H9 (cell line): Measurements from ENCODE around the gene TIAM2. TPM values are rescaled to one million over a fixed set of nuclear protein-coding genes. Genes with fewer than 3 reads are reported as not detected.
A peak's percentile ranks its signal among the peaks of the same experiment; 100 is the strongest.

Source experiments
- DNase-seq: peaks from one replicate; pipeline ENCODE4 v3.0.0-alpha.2; 2017
- H2AFZ ChIP-seq: one replicate; pipeline ENCODE4 v1.6.1; 2013; ENCODE audit warnings: mild to moderate bottlenecking, low read length, control low read depth, moderate library complexity
- H2AK5ac ChIP-seq: 2 replicates; pipeline ENCODE4 v1.6.1; 2013; ENCODE audit warnings: low read length, control low read depth, mixed read lengths; ENCODE audit not compliant: insufficient read length
- H2BK120ac ChIP-seq: one replicate; pipeline ENCODE4 v1.6.1; 2013; ENCODE audit warnings: low read depth, mild to moderate bottlenecking, low read length, control low read depth, inconsistent platforms; ENCODE audit not compliant: poor library complexity, severe bottlenecking
- H2BK12ac ChIP-seq: 2 replicates; pipeline ENCODE4 v1.6.1; 2013; ENCODE audit warnings: low read length, control low read depth, mixed read lengths, low read depth; ENCODE audit not compliant: insufficient read length
- H2BK15ac ChIP-seq: 2 replicates; pipeline ENCODE4 v1.6.1; 2013; ENCODE audit warnings: low read depth, low read length, control low read depth
- H2BK20ac ChIP-seq: one replicate; pipeline ENCODE4 v1.6.1; 2013; ENCODE audit warnings: low read depth, mild to moderate bottlenecking, low read length, control low read depth, inconsistent platforms; ENCODE audit not compliant: poor library complexity, severe bottlenecking
- H2BK5ac ChIP-seq: 2 replicates; pipeline ENCODE4 v1.6.1; 2013; ENCODE audit warnings: low read length, control low read depth, mixed read lengths; ENCODE audit not compliant: insufficient read length
- H3K14ac ChIP-seq: 2 replicates; pipeline ENCODE4 v1.6.1; 2013; ENCODE audit warnings: low read length, control low read depth; ENCODE audit not compliant: insufficient read depth
- H3K18ac ChIP-seq: 2 replicates; pipeline ENCODE4 v1.6.1; 2013; ENCODE audit warnings: low read depth, mild to moderate bottlenecking, mixed read lengths, low read length, control low read depth; ENCODE audit not compliant: insufficient read length
- H3K23ac ChIP-seq: 2 replicates; pipeline ENCODE4 v1.6.1; 2013; ENCODE audit warnings: low read length, control low read depth, mixed read lengths, low read depth; ENCODE audit not compliant: insufficient read length
- H3K23me2 ChIP-seq: 2 replicates; pipeline ENCODE4 v1.6.1; 2013; ENCODE audit warnings: low read depth, mild to moderate bottlenecking, mixed read lengths, low read length, control low read depth; ENCODE audit not compliant: insufficient read length, poor library complexity, severe bottlenecking
- H3K27ac ChIP-seq: 2 replicates; pipeline ENCODE4 v1.5.1; 2013; ENCODE audit warnings: low read length, control low read depth, mixed read lengths, low read depth; ENCODE audit not compliant: insufficient read length
- H3K27me3 ChIP-seq: 2 replicates; pipeline ENCODE4 v1.6.1; 2013; ENCODE audit warnings: low read length, control low read depth, inconsistent platforms; ENCODE audit not compliant: insufficient read depth
- H3K4ac ChIP-seq: 2 replicates; pipeline ENCODE4 v1.6.1; 2013; ENCODE audit warnings: low read depth, mild to moderate bottlenecking, control low read depth, inconsistent platforms, low read length, moderate library complexity
- H3K4me1 ChIP-seq: 2 replicates; pipeline ENCODE4 v1.6.1; 2013; ENCODE audit warnings: low read length, control low read depth, inconsistent platforms; ENCODE audit not compliant: insufficient read depth
- H3K4me2 ChIP-seq: 2 replicates; pipeline ENCODE4 v1.6.1; 2013; ENCODE audit warnings: low read length, control low read depth, mixed read lengths; ENCODE audit not compliant: insufficient read length, insufficient read depth
- H3K56ac ChIP-seq: 2 replicates; pipeline ENCODE4 v1.6.1; 2013; ENCODE audit warnings: low read depth, mild to moderate bottlenecking, mixed read lengths, low read length, control low read depth; ENCODE audit not compliant: insufficient read length
- H3K79me1 ChIP-seq: 2 replicates; pipeline ENCODE4 v1.6.1; 2013; ENCODE audit warnings: low read depth, mild to moderate bottlenecking, moderate library complexity, low read length, control low read depth, inconsistent platforms; ENCODE audit not compliant: insufficient read depth, poor library complexity, severe bottlenecking
- H3K79me2 ChIP-seq: 2 replicates; pipeline ENCODE4 v1.6.1; 2013; ENCODE audit warnings: low read length, control low read depth, inconsistent platforms; ENCODE audit not compliant: insufficient read depth
- H3K9ac ChIP-seq: 2 replicates; pipeline ENCODE4 v1.6.1; 2013; ENCODE audit warnings: low read length, control low read depth, mixed read lengths; ENCODE audit not compliant: insufficient read length; ENCODE audit errors: extremely low read depth
- H3K9me3 ChIP-seq: one replicate; pipeline ENCODE4 v1.6.1; 2013; ENCODE audit warnings: low read depth, low read length, inconsistent platforms; ENCODE audit not compliant: control insufficient read depth
- H3T11ph ChIP-seq: one replicate; pipeline ENCODE4 v1.6.1; 2013; ENCODE audit warnings: mild to moderate bottlenecking, low read length, control low read depth, inconsistent platforms
- H4K20me1 ChIP-seq: one replicate; pipeline ENCODE4 v1.6.1; 2013; ENCODE audit not compliant: control insufficient read depth, insufficient read length, insufficient read depth
- H4K5ac ChIP-seq: 2 replicates; pipeline ENCODE4 v1.6.1; 2013; ENCODE audit warnings: low read depth, mild to moderate bottlenecking, mixed read lengths, low read length, control low read depth; ENCODE audit not compliant: insufficient read length
- H4K8ac ChIP-seq: replicated peaks from 2 replicates; pipeline ENCODE4 v1.6.1; 2013; ENCODE audit warnings: low read length, control low read depth, mixed read lengths, low read depth; ENCODE audit not compliant: insufficient read length
- H4K91ac ChIP-seq: 2 replicates; pipeline ENCODE4 v1.6.1; 2013; ENCODE audit warnings: low read depth, mild to moderate bottlenecking, moderate library complexity, mixed read lengths, low read length, control low read depth; ENCODE audit not compliant: insufficient read length
- H3K27ac Mint-ChIP-seq, 3 experiments: 2 replicates in 2 of 3; 3 replicates in 1 of 3; pipeline ENCODE4 v1.8.0; 2020 to 2021; ENCODE audit warnings: mixed read lengths in 3 of 3, mild to moderate bottlenecking in 1 of 3, moderate library complexity in 1 of 3
- H3K27me3 Mint-ChIP-seq: 2 replicates; pipeline ENCODE4 v1.8.0; 2021; ENCODE audit warnings: low read depth, mild to moderate bottlenecking, moderate library complexity, mixed read lengths
- H3K36me3 Mint-ChIP-seq, 3 experiments: 2 replicates in 2 of 3; 3 replicates in 1 of 3; pipeline ENCODE4 v1.8.0; 2020 to 2021; ENCODE audit warnings: low read depth in 3 of 3, mixed read lengths in 3 of 3; ENCODE audit not compliant: insufficient read depth in 1 of 3
- H3K4me1 Mint-ChIP-seq, 2 experiments: 2 replicates each; pipeline ENCODE4 v1.8.0; 2020; ENCODE audit warnings: mixed read lengths in 2 of 2
- H3K4me3 Mint-ChIP-seq, 2 experiments: 2 replicates in 1 of 2; 3 replicates in 1 of 2; pipeline ENCODE4 v1.8.0; 2020 to 2021; ENCODE audit warnings: mild to moderate bottlenecking in 2 of 2, mixed read lengths in 2 of 2, moderate library complexity in 1 of 2
- H3K9me3 Mint-ChIP-seq, 2 experiments: 2 replicates in 1 of 2; 3 replicates in 1 of 2; pipeline ENCODE4 v1.8.0; 2020; ENCODE audit warnings: mild to moderate bottlenecking in 2 of 2, mixed read lengths in 2 of 2, moderate library complexity in 1 of 2
- CTCF ChIP-seq: fragments of 200-600 bp; sonication (generic); conservative IDR thresholded peaks from 3 replicates; pipeline ENCODE4 v1.8.0; 2021; ENCODE audit warnings: antibody characterized with exemption, mild to moderate bottlenecking
- WGBS: extraction: QIAGEN DNeasy Blood & Tissue Kit; methylation state at CpG from one replicate; pipeline ENCODE4 v1.1.7; 2013; ENCODE audit warnings: missing lambda C conversion rate, low lambda C conversion rate, mixed read lengths; ENCODE audit not compliant: insufficient read length; ENCODE audit errors: extremely low coverage; 5-methylcytosine and 5-hydroxymethylcytosine counted together
- total RNA-seq: library from RNA; stranded (reverse); gene quantifications from 2 replicates; pipeline ENCODE4 v1.2.1, GENCODE V29; 2021

TIAM2 gene
- total RNA-seq, 1 experiment from 2014 or later: 6.3 TPM

GRCh38 chr6:155036907-155037306 is 41.8 kb downstream of the TIAM2 start:
- H2BK15ac ChIP-seq: no peak overlapping the region
- no peak overlapping the region for H3K27ac ChIP-seq
- H3K56ac ChIP-seq: no peak overlapping the region
- no peak overlapping the region for H2AK5ac ChIP-seq
- no peaks in the 10 kb centered on the region for H4K20me1 ChIP-seq
- H3K14ac ChIP-seq: no peak overlapping the region
- no peak for TF ChIP-seq CTCF
- no peak overlapping the region for H4K5ac ChIP-seq
- H3K9ac ChIP-seq: no peak overlapping the region
- H2BK12ac ChIP-seq: no peak overlapping the region
- Mint-ChIP-seq H3K4me3 (no peak overlapping the region), H3K9me3 (peaks cover 3 to 7% of the 10 kb centered on the region in 2 experiments), H3K27me3 (no peaks in the 10 kb centered on the region), H3K4me1 (peaks cover 41 to 52% of the 10 kb centered on the region in 2 experiments), H3K27ac (peak overlapping the region in 2 of 3 experiments; percentile 32 to 66; a peak in 2 of 7 replicates), H3K36me3 (peaks cover 3 to 14% (median 7%) of the 10 kb centered on the region in 3 experiments; a peak in 6 of 7 replicates)
- no peaks in the 10 kb centered on the region for H3K23me2 ChIP-seq
- no peaks in the 10 kb centered on the region for H3K79me2 ChIP-seq
- DNase-seq: no peak
- H2AFZ ChIP-seq: no peak overlapping the region
- no peak overlapping the region for H3K18ac ChIP-seq
- no peak overlapping the region for H4K91ac ChIP-seq
- no peak overlapping the region for H3T11ph ChIP-seq
- no peak overlapping the region for H4K8ac ChIP-seq
- H3K4ac ChIP-seq: no peak overlapping the region; the same call in 1 of the 2 replicates
- H2BK120ac ChIP-seq: no peak overlapping the region
- peaks cover 2% of the 10 kb centered on the region; the same call in 1 of the 2 replicates for H3K4me1 ChIP-seq
- H3K27me3 ChIP-seq: no peaks in the 10 kb centered on the region
- H3K79me1 ChIP-seq: no peaks in the 10 kb centered on the region
- no CpG with 5 or more reads among the region's 8 CpGs for WGBS
- H2BK5ac ChIP-seq: no peak overlapping the region
- no peak overlapping the region for H3K4me2 ChIP-seq
- H2BK20ac ChIP-seq: no peak overlapping the region
- no peak overlapping the region for H3K23ac ChIP-seq
- no peaks in the 10 kb centered on the region for H3K9me3 ChIP-seq
